ENCODE results near the gene SURF2.

GRCh38 chr9:133378408-133378962, 22.1 kb downstream of the SURF2 start:
- TF ChIP-seq GATA2 (IDR thresholded peaks at IDR 0.05; ENCODE audit: insufficient read depth, insufficient read length, low read depth, low read length) (no peak), MYC (IDR thresholded peaks at IDR 0.05; ENCODE audit: low read depth, low read length) (no peak), CTCF (IDR thresholded peaks at IDR 0.05; ENCODE audit: extremely low read depth in 1 of 2, insufficient read depth in 1 of 2, low read depth in 1 of 2, low read length in 2 of 2) (no peak)
